Measurements from ENCODE around the gene AP3B1.
"Not testable (repeated sequence)": the region's sequence is repeated elsewhere in the genome, so short reads cannot be mapped to it uniquely, and the experiment has no call there.

The AP3B1 gene

DNA sequence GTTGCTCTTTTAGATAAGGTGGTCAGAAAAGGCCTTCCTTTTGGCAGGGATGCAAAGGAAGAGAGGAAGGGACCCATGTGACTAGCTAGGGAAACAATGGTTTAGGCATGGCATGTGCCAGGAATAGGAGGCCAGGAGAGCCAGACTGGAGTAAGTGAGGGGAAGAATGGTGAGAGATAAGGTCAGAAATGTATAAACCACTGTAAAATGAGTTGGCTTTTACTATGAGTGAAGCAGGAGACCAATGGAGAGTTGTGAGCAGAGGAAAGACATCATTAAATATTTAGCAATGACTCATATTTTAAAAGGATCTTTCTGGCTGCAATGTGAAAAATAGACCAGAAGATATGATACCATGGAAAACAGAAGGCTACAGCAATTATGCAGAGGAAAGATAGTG, 50.9 kb downstream of the AP3B1 start:
- no peak for DNase-seq (ENCODE audit: low read depth)

DNA sequence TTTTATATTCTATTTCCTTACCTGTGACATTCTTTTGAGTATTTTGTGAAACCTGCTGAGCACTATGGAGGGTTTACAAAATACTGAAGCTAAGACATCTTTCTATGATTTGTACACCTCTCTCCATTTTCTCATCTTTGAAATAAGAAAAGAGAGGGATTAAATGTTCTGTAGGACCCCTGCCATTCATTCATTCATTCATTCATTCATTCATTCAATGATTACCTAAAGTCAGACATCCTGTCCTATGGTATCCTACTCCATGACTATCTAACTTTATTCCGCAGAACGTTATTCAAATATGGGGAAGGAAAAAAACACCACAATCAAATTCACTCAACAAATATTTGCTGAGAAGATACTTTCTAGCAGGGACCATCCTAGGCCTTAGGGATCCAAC, 51.4 kb downstream of the AP3B1 start:
- no peak for DNase-seq (ENCODE audit: low read depth)

- no peak for DNase-seq (ENCODE audit: low read depth)
Measured at GRCh38 chr5:78242001-78242400, 52.5 kb downstream of the AP3B1 start.

GRCh38 chr5:78237911-78238310, 56.6 kb downstream of the AP3B1 start:
- no peak for DNase-seq (ENCODE audit: low read depth)

- no peak for DNase-seq (ENCODE audit: low read depth)
Measured at GRCh38 chr5:78236046-78236445, 58.5 kb downstream of the AP3B1 start.

- DNase-seq (ENCODE audit: low read depth) = no peak
Measured at GRCh38 chr5:78235289-78235688, 59.2 kb downstream of the AP3B1 start.

GRCh38 chr5:78234804-78235203, 59.7 kb downstream of the AP3B1 start:
- DNase-seq (ENCODE audit: low read depth) = no peak

GRCh38 chr5:78232163-78232562, 62.3 kb downstream of the AP3B1 start:
- no peak for DNase-seq (ENCODE audit: low read depth)

DNA sequence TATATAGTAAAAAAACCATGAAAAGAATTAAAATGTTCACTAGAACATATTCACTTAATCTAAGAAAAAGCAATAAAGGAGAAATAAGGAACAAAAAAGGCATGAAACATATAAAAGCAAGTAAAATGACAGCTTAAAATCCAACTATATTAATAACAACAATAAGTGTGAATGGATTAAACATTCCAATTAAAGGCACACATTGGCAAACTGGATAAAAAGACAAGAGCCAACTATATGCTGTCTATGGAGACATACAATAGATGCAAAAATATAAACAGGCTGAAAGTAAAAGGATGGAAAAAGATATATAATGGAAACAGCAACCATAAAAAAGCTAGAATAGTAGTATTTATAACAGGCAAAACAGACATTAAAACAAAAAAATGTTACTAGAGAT, 70.1 kb downstream of the AP3B1 start:
- DNase-seq (ENCODE audit: low read depth) = no peak

GRCh38 chr5:78221964-78222451, 72.5 kb downstream of the AP3B1 start:
- DNase-seq (ENCODE audit: low read depth) = no peak

- no peak for DNase-seq (ENCODE audit: low read depth)
Measured at GRCh38 chr5:78221467-78221866, 73.0 kb downstream of the AP3B1 start.

GRCh38 chr5:78215972-78216371, 78.5 kb downstream of the AP3B1 start:
- DNase-seq (ENCODE audit: low read depth) = no peak

GRCh38 chr5:78215565-78215964, 78.9 kb downstream of the AP3B1 start:
- DNase-seq (ENCODE audit: low read depth) = no peak

GRCh38 chr5:78213799-78214198, 80.7 kb downstream of the AP3B1 start:
- DNase-seq (ENCODE audit: low read depth) = no peak

DNA sequence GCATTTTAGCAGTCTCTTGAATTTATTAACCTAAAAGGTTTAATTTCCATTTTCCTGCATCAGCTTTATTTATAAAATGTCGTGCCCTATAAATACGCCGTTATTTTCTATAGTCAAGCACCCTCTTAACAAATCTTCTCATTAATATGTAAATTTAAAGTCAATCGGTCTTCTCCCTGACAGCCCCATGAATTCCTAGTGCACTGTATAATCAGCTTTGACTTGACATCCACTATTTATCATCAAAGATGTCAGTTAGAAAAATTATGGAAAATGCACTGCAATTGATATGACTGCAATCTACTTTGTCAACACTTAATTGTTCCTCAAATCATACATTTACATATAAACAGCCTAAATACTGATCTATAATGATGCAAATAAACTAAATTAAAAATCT, 83.4 kb downstream of the AP3B1 start:
- no peak for DNase-seq (ENCODE audit: low read depth)

DNA sequence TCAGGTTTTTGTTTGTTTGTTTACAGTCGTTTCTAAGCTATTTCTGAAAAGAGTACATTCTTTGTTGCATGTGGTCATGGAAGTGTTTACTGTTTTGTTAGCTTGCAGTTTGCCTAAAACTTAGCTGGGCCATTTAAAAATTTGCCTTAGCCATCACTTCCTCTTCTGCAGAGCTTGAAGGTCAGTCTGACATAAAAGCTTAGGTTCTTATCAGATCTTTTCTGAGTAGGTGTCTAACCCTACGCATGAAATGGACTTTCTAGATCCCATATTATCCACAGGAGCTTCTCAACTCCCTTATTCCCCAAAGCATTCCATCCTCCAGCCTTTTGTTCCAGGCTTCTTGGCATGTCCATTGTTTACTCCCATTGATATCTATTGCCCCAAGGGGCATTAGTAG, 90.3 kb downstream of the AP3B1 start:
- DNase-seq (ENCODE audit: low read depth) = no peak

- no peak for DNase-seq (ENCODE audit: low read depth)
Measured at GRCh38 chr5:78203815-78204214, 90.7 kb downstream of the AP3B1 start.

DNA sequence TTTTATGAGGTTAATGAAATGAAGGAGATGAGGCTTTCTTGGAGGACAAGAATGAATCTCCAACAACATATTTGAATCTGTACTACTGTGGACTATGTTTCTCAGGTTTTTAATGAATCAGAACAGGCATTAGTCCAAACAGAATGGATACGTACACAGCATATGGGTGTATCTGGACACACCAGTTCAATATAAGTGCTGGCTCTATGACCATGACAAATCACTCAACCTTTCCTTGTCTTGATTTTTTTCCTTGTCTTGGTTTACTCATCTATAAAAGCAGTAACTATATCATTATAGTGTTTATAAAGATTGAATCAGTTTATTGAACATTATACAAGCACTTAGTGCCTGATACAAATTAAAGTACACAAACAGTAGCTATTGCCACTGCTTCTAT, 104.1 kb downstream of the AP3B1 start:
- no peak for DNase-seq (ENCODE audit: low read depth)

DNA sequence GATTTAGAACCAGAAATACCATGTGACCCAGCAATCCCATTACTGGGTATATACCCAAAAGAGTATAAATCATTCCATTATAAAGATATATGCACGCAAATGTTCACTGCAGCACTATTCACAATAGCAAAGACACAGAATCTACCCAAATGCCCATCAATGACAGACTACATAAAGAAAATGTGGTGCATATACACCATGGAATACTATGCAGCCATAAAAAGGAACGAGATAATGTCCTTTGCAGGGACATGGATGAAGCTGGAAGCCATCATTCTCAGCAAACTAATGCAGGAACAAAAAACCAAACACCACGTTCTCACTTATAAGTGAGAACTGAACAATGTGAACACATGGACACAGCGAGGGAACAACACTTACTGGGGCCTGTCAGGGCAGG, 105.8 kb downstream of the AP3B1 start:
- not testable (repeated sequence) for DNase-seq (ENCODE audit: low read depth)

DNA sequence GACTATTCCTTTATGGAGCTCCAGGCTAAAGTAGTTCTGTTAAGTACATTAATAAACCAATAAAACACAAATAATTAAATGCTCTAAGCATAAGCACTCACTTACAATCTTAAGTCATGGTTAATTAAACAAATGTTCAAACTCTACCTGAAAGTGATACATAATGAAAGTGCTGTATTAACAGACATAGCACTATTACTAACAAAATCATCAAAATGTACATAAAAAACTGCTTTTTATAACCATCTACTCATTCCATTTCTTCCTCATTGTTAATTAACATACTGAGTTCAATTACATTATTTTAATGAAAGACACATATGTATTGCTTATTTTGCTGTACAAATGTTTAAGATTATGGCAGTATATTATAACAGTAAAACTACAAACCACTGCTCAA, 107.3 kb downstream of the AP3B1 start:
- DNase-seq (ENCODE audit: low read depth) = no peak

GRCh38 chr5:78182838-78183237, 111.7 kb downstream of the AP3B1 start:
- DNase-seq (ENCODE audit: low read depth) = peak; percentile 0

DNA sequence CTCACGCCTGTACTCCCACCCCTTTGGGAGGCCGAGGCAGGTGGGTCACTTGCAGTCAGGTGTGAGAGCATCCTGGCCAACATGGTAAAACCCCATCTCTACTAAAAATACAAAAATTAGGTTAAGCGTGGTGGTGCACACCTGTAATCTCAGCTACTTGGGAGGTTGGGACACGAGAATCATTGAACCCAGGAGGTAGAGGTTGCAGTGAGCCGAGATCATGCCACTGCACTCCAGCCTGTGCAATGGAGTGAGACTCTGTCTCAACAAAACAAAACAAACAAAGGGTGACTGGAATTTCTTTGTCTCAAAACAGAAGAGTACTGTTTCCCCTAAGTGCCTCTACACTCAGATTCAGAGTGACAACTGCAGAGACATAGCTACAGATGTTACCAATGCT, 116.1 kb downstream of the AP3B1 start:
- DNase-seq (ENCODE audit: low read depth) = no peak

GRCh38 chr5:78170335-78170734, 124.2 kb downstream of the AP3B1 start:
- DNase-seq (ENCODE audit: low read depth) = not testable (repeated sequence)

DNA sequence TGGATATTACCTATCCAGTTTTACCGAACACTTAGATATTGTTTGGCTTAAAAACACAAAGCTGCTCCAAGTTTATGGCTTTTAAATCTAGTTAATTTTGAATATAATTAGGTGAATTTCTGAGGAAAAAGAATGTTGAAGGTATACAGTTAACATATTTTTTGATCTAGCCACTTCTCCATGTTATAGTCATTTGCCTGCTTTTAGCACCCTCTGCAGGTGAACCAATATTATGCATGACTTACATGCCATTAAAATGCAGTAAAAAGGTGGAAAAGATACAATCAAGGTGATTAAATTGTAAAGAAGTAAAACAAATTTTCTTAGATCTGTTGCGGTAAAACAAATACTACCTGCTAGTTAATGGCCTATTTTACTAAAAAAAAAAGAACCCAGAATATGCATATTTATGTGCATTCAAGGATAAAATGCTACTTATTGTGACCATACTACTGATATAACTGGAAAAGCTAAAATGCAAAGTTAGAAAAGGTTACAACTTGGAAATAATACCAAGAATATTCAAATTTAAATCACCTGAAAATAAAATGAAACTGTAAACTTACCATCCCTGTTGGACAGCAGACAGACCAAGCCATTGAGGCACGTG, 132.1 kb downstream of the AP3B1 start:
- DNase-seq (ENCODE audit: low read depth) = no peak

GRCh38 chr5:78157001-78157400, 137.5 kb downstream of the AP3B1 start:
- no peak for DNase-seq (ENCODE audit: low read depth)
